ENCODE data around the gene TGFBR2. TPM values are rescaled to one million over a fixed set of nuclear protein-coding genes. Genes with fewer than 3 reads are reported as not detected.

Gene TGFBR2
- total and polyA plus RNA-seq, 2 experiments from 2014 or later, result 4.7 to 13.0 TPM

DNA sequence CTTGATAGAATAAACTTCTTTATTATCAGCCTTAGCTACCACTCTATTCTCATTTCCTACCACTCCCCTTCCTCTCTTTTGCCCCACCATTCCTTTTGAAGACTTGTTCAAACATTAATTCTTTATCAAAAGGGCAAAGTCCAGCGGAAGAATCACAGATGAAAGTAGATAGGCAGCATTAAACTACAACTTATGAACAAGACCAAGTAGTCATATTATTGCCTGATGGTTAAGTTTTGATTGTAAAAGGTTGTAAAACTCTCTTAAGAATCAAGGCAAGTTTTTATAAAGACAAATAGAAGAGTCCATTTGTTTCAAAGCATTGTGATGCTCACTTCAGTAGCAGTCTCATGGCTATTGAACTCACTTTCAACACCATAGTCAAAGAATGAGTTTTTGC lies 22.4 kb upstream of the TGFBR2 start (continued):
- TF ChIP-seq, protein P1, sequence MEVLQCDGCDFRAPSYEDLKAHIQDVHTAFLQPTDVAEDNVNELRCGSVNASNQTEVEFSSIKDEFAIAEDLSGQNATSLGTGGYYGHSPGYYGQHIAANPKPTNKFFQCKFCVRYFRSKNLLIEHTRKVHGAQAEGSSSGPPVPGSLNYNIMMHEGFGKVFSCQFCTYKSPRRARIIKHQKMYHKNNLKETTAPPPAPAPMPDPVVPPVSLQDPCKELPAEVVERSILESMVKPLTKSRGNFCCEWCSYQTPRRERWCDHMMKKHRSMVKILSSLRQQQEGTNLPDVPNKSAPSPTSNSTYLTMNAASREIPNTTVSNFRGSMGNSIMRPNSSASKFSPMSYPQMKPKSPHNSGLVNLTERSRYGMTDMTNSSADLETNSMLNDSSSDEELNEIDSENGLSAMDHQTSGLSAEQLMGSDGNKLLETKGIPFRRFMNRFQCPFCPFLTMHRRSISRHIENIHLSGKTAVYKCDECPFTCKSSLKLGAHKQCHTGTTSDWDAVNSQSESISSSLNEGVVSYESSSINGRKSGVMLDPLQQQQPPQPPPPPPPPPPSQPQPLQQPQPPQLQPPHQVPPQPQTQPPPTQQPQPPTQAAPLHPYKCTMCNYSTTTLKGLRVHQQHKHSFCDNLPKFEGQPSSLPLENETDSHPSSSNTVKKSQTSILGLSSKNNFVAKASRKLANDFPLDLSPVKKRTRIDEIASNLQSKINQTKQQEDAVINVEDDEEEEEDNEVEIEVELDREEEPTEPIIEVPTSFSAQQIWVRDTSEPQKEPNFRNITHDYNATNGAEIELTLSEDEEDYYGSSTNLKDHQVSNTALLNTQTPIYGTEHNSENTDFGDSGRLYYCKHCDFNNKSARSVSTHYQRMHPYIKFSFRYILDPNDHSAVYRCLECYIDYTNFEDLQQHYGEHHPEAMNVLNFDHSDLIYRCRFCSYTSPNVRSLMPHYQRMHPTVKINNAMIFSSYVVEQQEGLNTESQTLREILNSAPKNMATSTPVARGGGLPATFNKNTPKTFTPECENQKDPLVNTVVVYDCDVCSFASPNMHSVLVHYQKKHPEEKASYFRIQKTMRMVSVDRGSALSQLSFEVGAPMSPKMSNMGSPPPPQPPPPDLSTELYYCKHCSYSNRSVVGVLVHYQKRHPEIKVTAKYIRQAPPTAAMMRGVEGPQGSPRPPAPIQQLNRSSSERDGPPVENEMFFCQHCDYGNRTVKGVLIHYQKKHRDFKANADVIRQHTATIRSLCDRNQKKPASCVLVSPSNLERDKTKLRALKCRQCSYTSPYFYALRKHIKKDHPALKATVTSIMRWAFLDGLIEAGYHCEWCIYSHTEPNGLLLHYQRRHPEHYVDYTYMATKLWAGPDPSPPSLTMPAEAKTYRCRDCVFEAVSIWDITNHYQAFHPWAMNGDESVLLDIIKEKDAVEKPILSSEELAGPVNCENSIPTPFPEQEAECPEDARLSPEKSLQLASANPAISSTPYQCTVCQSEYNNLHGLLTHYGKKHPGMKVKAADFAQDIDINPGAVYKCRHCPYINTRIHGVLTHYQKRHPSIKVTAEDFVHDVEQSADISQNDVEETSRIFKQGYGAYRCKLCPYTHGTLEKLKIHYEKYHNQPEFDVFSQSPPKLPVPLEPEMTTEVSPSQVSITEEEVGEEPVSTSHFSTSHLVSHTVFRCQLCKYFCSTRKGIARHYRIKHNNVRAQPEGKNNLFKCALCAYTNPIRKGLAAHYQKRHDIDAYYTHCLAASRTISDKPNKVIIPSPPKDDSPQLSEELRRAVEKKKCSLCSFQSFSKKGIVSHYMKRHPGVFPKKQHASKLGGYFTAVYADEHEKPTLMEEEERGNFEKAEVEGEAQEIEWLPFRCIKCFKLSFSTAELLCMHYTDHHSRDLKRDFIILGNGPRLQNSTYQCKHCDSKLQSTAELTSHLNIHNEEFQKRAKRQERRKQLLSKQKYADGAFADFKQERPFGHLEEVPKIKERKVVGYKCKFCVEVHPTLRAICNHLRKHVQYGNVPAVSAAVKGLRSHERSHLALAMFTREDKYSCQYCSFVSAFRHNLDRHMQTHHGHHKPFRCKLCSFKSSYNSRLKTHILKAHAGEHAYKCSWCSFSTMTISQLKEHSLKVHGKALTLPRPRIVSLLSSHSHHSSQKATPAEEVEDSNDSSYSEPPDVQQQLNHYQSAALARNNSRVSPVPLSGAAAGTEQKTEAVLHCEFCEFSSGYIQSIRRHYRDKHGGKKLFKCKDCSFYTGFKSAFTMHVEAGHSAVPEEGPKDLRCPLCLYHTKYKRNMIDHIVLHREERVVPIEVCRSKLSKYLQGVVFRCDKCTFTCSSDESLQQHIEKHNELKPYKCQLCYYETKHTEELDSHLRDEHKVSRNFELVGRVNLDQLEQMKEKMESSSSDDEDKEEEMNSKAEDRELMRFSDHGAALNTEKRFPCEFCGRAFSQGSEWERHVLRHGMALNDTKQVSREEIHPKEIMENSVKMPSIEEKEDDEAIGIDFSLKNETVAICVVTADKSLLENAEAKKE (CRISPR knock-in tag; IDR thresholded peaks at IDR 0.05), result no peak
- TF ChIP-seq ZNF331 (CRISPR knock-in tag; IDR thresholded peaks at IDR 0.05; ENCODE audit: low read depth), result no peak
- no peak for TF ChIP-seq EZH2phosphoT487 (IDR thresholded peaks at IDR 0.05; ENCODE audit: unreplicated experiment)
- TF ChIP-seq, protein P2, sequence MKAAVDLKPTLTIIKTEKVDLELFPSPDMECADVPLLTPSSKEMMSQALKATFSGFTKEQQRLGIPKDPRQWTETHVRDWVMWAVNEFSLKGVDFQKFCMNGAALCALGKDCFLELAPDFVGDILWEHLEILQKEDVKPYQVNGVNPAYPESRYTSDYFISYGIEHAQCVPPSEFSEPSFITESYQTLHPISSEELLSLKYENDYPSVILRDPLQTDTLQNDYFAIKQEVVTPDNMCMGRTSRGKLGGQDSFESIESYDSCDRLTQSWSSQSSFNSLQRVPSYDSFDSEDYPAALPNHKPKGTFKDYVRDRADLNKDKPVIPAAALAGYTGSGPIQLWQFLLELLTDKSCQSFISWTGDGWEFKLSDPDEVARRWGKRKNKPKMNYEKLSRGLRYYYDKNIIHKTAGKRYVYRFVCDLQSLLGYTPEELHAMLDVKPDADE (IDR thresholded peaks at IDR 0.05), result no peak
- no peak for TF ChIP-seq JUNB (IDR thresholded peaks at IDR 0.05; ENCODE audit: unreplicated experiment)

DNA sequence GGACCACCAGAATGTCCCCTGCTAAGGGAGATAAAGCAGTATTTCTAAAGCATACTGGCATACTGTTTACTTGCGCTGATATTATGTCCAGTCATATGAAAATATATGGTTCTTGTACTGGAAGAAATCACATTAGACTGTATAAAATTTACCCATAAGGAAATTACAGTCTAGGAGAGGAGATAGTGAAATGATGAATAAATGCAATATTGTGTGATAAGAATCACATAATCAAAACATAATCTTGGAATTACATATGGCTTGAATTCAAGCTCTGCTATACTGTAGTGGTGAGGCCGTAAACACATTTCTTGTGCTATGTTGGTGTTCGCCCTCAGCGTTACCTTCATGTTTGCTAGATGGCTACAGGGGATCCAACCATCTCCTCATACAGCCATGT lies 20.7 kb upstream of the TGFBR2 start:
- DNase-seq (ENCODE audit: low spot score), result no peak
- Mint-ChIP-seq H3K4me3 (no peak overlapping the region), H3K27ac (no peak overlapping the region)

More for the DNA sequence above, 20.7 kb upstream of the TGFBR2 start:
- Histone ChIP-seq H3K9me2 (ENCODE audit: insufficient read depth) (no peaks in the 10 kb centered on the region; the same call in 1 of the 2 replicates), H3K79me2 (replicated peaks; ENCODE audit: insufficient read depth) (no peaks in the 10 kb centered on the region), H3K4me2 (no peak overlapping the region), H4K20me1 (replicated peaks; ENCODE audit: insufficient read depth) (no peaks in the 10 kb centered on the region), H3K27me3 (ENCODE audit: insufficient read depth) (no peaks in the 10 kb centered on the region), H3K36me3 (ENCODE audit: insufficient read depth) (no peaks in the 10 kb centered on the region), H3F3A (replicated peaks; ENCODE audit: low read depth) (no peaks in the 10 kb centered on the region), H2AFZ (no peak overlapping the region), H3K4me1 (ENCODE audit: insufficient read depth) (peaks cover 16% of the 10 kb centered on the region), H3K27ac (ENCODE audit: low read depth) (no peak overlapping the region), H3K4me3 (no peak overlapping the region)
- TF ChIP-seq, protein P3, sequence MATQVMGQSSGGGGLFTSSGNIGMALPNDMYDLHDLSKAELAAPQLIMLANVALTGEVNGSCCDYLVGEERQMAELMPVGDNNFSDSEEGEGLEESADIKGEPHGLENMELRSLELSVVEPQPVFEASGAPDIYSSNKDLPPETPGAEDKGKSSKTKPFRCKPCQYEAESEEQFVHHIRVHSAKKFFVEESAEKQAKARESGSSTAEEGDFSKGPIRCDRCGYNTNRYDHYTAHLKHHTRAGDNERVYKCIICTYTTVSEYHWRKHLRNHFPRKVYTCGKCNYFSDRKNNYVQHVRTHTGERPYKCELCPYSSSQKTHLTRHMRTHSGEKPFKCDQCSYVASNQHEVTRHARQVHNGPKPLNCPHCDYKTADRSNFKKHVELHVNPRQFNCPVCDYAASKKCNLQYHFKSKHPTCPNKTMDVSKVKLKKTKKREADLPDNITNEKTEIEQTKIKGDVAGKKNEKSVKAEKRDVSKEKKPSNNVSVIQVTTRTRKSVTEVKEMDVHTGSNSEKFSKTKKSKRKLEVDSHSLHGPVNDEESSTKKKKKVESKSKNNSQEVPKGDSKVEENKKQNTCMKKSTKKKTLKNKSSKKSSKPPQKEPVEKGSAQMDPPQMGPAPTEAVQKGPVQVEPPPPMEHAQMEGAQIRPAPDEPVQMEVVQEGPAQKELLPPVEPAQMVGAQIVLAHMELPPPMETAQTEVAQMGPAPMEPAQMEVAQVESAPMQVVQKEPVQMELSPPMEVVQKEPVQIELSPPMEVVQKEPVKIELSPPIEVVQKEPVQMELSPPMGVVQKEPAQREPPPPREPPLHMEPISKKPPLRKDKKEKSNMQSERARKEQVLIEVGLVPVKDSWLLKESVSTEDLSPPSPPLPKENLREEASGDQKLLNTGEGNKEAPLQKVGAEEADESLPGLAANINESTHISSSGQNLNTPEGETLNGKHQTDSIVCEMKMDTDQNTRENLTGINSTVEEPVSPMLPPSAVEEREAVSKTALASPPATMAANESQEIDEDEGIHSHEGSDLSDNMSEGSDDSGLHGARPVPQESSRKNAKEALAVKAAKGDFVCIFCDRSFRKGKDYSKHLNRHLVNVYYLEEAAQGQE (IDR thresholded peaks at IDR 0.05; ENCODE audit: unreplicated experiment), result no peak
- TF ChIP-seq, protein P4, sequence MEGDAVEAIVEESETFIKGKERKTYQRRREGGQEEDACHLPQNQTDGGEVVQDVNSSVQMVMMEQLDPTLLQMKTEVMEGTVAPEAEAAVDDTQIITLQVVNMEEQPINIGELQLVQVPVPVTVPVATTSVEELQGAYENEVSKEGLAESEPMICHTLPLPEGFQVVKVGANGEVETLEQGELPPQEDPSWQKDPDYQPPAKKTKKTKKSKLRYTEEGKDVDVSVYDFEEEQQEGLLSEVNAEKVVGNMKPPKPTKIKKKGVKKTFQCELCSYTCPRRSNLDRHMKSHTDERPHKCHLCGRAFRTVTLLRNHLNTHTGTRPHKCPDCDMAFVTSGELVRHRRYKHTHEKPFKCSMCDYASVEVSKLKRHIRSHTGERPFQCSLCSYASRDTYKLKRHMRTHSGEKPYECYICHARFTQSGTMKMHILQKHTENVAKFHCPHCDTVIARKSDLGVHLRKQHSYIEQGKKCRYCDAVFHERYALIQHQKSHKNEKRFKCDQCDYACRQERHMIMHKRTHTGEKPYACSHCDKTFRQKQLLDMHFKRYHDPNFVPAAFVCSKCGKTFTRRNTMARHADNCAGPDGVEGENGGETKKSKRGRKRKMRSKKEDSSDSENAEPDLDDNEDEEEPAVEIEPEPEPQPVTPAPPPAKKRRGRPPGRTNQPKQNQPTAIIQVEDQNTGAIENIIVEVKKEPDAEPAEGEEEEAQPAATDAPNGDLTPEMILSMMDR (conservative IDR thresholded peaks at IDR 0.05; ENCODE audit: low read depth in 2 of 2), result no peak
- TF ChIP-seq NANOG (IDR thresholded peaks at IDR 0.05; ENCODE audit: borderline replicate concordance) (no peak), ZNF331 (CRISPR knock-in tag; IDR thresholded peaks at IDR 0.05; ENCODE audit: low read depth) (no peak)
- ATAC-seq, result no peak
- Mint-ChIP-seq H3K4me1 (peaks cover 12% of the 10 kb centered on the region), H3K36me3 (ENCODE audit: low read depth) (no peaks in the 10 kb centered on the region), H3K27me3 (ENCODE audit: insufficient read depth, low read depth, poor library complexity) (no peaks in the 10 kb centered on the region), H3K9me3 (no peaks in the 10 kb centered on the region; the same call in 2 of the 3 replicates)

Measured in GM23338 (cell line).